HG03558 (cell line): Measurements from ENCODE around the gene TFF1.
A peak's percentile ranks its signal among the peaks of the same experiment; 100 is the strongest.

Experiments used
- ATAC-seq: cut with Tn5 transposase; IDR thresholded peaks from one replicate; pipeline ENCODE4 v1.9.1; 2021; ENCODE audit warnings: moderate number of reproducible peaks; ENCODE audit not compliant: unreplicated experiment; ENCODE audit errors: extremely low read depth

TFF1 gene

DNA sequence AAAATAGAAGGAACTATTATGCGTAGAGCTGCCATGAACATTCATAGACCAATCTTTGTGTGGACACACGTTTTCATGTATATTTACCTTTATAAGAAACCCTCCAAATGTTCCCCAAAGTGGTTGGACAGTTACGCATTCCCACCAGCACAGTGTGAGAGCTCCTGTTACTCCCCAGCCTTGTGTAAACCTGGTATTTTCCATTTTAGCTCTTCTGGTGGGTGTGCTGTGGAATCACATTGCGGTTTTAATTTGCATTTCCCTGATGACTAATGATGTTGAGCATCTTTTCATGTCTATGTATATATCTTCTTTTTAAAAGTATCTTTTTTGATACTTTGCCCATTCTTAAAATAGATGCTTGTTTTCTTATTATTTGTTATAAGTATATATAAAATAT is 34.2 kb upstream of the TFF1 start:
- ATAC-seq, result no peak

DNA sequence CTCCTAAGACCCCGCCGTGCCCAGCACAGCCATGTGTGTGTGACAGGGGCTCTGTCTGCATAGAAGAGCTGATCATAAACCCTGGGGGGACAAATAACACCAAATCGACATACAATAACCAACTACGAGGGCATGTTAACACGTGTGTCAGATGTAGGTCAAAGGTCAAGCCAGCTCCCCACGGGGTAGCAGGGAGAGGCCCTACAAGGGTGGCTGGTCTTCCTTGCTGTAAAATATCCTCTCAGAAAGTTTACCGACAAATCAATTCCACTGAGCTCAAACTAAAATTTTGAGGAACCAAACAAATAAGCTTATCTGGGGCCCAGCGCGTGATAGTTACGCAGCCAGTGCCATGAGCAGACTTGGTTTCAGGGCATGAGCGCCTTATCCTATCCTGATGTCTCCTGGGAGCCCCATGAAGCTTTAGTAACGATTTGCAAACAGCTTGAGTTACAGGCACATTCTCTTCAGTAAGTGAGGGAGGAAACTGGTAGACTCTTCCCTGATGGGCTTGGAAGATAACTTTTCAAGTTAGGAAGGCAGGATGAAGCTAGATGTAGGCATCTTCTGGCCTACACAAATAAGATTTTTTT is 32.2 kb upstream of the TFF1 start:
- ATAC-seq, result no peak

DNA sequence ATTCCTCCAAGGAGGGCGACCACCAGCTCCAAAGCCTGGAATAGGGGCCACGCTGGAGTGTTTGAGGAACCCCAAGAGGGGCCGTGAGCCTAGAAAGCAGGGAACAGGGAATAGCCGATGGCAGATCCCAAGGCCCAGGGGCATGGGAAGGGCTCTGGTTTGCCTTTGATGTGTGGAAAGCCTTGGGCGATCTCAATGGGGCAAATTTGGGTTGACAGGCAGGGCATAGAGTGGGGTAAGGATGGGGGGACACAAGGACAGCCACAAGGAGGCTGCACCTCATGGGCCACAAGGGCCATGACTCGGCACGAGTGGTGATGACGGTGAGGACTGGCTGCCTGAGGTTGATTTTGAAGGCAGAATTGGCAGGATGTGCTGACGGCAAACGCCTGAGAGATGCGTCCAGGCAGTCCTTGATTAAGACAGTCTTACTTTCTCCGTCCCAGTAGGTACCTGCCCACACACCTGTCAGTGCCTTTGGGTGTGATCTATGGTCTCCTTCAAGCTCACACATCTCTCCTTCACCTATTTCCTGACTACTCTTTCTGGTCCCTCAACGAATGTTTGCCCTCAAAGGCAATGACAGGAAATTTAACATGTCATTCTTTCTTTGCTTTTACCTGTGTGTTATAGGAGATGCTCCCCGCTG is 31.5 kb upstream of the TFF1 start:
- no peak for ATAC-seq

DNA sequence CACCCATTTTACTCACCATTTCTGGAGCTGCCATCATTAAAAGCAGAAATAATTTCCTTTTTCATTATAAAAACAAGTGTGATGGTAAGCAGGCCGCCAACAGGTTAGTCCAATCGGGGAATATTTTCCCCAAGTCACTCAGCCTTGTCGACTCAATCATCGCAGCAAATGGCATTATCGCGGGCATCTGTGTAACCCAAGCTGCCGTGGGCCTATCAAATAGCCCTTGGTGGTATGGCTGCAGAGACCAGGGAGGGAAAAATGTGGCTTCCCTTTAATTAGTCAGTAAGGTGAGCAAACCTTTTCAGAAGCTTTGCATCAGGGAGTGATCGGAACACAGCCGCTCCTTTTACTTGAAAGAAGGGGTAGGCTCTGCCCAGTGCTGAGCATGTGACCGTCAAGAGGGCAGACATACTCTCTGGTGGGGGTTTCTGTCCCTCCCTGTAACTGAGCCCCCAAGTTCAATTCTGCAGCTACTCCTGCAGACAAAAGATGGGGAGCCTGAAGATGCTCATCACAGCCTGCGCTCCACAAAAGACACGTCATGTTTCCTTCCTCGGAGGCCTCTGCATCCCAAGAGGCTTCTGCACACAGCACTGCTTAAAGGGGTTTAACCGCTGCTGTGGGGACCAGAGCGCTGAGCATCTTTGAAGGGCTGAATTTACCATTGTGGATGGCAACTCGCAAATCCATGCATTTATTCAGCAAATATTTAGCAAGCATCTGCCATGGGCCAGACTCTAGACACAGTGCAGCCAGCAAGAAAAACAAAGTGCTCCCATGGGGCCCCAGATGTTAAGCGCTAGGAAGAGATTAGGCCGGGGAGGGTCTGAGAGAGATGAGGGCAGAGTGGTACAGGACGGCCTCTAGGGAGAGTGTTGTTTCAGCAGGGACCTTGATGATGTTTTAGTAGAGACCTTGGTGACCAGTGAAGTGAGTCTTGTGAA is 30.7 kb upstream of the TFF1 start:
- ATAC-seq, result no peak

DNA sequence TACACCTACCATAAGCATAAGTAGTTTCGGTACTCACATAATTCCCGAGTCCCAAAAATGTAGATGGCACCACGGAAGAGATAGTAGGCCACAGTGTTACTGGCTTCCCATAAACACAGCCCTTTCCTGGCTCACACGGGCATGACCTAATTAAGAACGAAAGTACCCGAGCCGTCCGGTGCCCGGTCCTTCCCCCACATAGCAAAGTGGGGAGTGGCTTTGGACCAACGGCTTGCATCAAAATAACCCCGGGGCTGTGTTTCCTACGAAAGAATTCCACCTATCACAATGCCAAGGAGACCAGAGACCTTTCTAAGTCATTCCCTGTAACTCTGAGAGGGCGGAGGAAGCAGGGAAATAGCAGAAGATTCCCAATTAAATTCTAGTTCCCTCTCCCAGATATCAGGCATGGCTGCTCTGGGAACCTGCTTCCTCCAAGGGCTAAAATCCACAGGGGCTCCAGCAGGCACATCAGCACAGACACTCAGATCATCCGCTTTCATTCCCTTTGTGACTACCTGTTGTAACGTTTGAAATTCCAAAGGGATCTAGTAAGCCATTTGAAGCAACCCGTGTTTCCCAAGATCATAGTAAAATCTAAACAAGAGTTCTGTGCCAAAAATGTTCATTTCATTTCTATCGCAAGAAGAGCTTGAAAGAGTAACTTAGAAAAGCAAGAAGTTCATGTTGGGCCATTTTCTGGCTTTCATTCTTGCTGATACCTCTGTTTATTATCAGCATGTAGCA is 29.7 kb upstream of the TFF1 start, which contains the start of gene TMPRSS3:
TSS of gene TMPRSS3 (minus strand) at position 148 of the 747 bp plus-strand sequence. CDS start 635 bp downstream, outside the sequence.
- ATAC-seq, result no peak

DNA sequence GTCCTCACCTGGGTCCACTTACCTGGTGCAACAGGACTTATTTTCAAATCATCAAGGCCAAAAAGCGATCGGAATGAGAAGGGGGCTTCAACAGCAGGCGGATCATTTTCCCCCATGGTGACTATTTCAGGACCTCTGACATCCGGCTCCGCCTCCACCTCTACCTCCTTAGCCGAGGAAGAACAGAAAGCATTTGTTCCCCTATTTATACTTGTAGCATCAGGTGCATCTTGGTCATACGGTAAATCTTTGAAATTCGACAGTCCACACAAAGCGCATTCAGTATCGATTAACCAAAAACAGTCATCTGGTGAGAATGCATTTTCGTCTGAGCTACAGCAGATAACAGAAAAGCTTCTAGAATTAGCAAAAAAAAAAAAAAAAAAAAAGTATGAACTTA is 29.0 kb upstream of the TFF1 start:
- no peak for ATAC-seq

DNA sequence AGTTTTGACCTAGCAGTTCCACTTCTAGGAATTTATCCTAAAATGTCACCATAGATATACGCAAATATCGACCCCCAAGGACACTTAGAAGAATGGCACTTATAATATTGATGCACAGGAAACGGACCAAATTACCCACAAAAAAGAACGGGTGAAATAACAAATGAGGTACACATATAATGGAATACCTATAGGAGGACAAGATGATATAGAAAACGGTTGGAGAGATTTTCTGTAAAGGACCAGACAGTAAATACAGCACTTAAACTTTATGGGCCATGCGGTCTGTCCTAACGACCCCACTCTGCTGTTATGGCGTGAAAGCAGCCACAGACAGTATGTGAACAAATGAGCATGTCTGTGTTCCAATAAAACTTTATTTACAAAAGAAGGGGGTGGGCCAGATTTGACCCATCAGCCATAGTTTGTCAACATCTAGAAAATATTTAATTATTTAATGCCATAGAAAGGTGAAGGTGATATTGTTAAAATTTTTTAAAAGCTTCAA is 27.2 kb upstream of the TFF1 start:
- no peak for ATAC-seq

DNA sequence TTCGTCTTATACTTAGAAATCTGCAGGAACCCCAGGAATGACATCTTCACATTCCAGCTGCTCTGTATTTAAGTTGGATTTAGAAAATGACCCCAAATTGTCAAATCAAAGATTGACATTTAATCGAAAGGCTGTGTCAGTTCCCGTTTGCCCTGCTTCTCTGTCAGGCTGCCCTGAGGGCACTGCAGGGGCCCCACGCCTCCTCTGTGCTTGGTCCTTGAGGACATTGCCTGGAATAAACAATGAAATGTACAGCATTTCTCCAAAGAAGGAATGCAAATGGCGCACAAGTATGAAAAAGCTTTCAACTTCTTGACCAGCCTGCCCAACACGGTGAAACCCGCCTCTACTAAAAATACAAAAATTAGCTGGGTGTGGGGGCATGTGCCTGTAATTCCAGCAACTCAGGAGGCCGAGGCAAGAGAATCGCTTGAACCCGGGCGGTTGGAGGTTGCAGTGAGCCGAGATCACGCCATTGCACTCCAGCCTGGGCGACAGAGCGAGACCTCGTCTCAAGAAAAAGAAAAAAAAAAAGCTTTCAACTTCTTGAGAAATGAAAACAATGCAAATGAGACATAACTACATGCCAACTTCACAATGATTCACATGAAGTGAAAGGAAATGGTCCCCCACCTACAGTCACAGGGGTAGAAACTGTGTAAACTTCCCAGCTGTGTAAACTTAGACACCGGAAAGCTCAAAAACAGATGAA is 26.6 kb upstream of the TFF1 start:
- peak; percentile 70 for ATAC-seq

DNA sequence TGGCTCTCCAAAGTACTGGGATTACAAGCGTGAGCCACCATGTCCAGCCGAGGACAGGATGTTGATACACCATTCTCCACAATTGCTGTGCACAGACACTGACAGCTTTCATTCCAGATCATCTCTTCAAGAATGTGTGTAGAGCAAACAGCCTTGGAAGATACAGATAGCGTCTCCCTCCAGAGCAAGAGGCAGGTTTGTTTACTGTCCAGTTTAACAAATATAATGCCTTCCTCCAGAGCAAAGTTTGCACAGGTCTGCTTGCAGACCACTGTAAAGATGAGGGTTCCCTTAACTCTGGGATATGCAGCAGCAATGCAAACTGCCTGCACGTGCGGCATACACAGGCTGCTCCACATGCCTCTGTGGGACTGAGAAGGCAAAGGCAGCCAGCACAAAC is 25.0 kb upstream of the TFF1 start:
- ATAC-seq, result no peak

DNA sequence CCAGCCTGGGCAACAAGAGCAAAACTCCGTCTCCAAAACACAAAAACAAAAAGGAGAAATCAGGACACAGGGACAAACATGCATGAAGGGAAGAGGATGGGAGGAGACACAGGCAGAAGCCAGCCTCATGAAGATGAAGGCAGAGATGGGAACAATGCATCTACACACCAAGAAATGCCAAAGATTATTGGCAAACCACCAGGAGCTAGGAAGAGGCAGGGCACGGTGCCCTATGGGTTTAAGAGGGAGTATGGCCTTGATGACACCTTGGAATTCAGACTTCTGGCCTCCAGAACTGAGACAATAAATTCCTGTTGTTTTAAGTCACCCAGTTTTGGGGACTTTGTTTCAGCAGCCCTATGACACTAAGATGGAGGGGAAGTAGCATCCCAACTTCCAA is 24.4 kb upstream of the TFF1 start:
- ATAC-seq, result no peak

DNA sequence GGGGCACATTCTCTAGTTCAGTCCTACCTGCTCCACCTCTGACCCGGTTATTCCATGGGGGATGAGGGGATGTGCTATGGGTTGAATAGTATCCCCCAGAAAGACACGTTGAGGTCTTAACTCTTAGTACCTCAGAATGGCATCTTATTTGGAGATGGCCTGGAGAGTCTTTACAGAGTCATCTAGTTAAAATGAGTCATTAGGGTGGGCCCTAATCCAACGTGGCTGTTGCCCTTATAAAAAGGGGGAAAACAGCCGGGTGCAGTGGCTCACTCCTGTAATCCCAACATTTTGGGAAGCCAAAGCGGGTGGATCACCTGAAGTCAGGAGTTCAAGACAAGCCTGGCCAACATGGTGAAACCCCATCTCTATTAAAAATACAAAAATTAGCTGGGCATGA is 23.9 kb upstream of the TFF1 start:
- no peak for ATAC-seq

DNA sequence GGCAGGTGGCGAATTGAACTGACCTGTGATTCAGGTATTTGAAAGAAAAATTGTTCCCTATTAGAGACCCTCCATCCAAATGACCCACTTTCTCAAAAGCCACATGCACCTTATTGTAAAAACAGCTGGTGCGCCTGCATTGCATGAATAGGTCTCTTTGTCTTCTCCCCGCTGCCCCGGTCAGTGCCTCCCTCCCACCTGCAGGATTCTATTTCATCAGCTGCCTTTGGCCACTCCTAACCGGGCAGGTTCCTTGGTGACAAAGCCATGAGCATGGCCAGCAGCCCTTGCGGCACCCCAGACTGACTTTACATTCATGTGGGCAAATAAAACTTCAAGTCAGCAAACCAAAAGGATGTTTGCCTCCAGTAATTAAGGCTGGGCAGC is 23.1 kb upstream of the TFF1 start:
- ATAC-seq, result no peak

DNA sequence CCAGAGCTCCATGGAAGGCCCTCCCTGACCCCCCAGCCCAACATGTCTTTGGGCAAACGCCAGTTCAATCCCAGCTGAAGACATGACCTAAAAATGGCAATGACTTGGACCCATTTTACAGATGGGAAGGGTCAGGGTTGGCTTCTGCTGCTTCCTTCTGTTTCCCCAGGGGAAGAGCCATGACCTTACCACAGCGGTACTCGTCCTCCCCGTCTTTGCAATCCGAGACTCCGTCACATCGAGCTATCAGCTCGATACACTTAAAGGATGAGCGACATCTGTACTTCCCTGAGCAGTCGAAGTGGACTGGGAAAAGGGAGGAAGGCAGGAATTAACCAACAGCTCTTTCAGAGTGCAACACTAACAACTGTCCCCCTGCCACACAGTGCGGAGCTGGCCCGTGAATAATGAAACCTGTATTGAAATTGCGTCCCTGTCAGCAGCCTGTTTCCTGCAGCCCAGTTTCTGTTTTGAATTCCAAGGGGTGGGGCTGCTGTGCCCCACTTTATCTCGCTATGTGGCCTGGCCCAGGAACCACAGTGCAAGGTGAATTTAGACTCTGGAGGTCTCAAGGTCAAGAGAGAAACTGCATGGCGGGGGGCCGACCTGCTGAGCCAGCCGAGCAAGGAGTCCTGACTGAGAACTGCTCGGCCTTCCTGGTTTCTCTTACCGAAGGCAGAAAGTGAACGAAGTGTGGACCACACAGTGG is 22.6 kb upstream of the TFF1 start:
- ATAC-seq, result no peak

DNA sequence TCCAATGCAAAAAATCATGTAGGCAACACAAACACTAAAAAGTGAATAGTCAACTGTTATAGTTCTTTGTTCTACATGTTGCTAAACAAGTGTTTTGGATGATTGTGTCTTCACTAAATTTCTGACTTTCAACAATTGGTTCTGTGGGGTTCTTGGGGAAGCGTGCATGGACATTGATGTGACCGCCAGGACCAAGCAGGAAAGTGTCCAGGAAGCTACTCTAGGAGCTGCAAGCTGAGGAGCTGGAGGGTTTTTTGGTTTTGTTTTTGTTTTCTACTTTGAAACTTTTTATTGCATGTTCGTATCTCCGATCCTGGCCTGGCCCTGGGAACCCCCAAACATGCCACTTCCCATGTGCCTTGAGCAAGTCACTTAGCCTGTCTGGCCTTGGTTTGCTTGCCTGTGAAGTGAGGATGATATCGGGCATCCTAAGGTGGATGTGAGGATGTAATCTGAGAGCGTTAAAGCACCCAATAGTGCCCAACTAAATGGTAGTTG is 21.6 kb upstream of the TFF1 start:
- ATAC-seq, result no peak

DNA sequence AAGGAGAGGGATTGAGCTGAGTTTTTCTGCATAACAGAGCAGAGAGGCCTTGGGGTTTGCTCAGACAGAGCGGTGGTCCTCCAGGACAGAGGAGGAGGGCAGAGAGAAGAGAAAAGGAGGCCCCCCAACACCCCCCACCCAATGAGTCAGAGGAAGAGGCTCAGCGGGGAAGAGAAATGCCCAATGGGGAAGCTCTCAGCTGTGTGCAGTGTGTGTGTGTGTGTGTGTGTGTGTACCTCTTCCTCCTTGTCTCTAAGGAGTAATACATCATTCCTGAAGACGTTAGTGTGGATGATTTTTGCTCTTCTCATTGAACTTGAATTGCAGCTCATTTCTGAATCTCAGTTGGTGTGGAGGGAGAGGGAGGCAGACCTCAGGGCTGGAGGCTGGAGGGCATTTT is 20.8 kb upstream of the TFF1 start:
- ATAC-seq, result no peak

DNA sequence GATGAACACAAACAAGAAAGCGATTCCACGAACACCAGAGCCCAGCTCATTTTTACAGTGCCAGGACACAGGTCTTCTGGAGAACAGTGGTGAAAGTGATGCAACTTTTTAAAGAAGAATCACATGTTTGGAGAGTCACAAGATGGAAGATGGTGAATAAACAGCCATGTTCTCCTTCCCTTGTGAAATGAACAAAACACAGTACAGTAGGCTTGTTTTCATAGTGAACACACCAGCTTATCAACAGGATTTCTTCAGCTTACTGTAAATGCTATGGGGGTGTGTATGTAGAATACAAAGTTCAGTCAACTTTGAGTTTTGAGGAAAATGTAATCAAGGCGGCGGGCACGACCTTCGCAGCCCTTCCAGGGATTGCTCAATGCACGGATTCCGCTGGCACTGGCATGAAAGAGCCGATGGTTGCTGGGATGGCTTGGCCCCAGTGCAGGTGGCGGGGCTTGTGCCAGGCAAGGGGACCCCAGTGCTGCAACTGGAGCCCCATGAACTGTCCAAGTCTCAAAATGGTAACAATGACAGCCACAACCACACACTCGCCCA is 19.8 kb upstream of the TFF1 start:
- ATAC-seq, result no peak

DNA sequence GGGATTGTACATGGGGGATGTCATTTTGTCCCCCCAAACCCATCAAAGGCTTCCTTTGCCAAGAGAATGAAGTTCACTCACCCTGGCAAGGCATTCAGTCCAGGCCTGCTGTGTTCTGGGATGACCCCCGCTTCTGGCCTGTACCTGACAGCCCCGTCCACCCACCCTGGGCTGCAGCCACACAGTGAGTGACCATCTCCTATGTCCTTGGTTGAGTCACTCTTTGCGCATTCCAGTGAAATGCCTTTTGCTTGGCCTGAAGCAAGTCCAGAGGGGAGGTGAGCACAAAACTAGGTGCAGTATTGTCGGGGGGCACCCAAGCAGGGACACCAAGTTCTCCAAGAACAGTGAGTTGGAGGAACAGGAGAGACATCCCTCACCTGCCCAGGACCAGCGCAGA is 19.3 kb upstream of the TFF1 start:
- ATAC-seq, result no peak

DNA sequence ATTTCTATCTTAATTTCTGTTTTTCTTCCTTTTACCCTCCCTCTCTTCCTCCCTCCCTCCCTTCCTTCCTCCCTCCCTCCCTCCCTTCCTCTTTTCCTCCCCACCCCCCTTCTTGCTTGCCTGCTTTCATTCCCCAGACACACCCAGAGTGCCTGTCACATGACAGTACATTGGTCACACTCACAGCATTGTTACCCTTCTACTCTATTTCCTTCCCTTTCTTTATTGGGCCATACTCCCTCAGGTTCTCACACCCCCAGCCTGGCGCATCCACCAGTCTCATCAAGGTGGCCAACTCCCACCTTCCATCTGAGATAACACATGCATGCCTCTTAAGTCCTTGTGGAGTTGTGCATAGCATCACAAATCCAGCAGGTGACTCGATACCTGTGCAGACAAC is 18.7 kb upstream of the TFF1 start:
- ATAC-seq, result no peak
